ENCODE data around the gene NDST3. TPM values are rescaled to one million over a fixed set of nuclear protein-coding genes. Genes with fewer than 3 reads are reported as not detected.

NDST3 gene
- total RNA-seq, 1 experiment from 2014 or later = 0.70 TPM

- Histone ChIP-seq H2BK20ac (ENCODE audit: low read depth, low read length, poor library complexity, severe bottlenecking) (no peak overlapping the region), H3K9ac (ENCODE audit: extremely low read depth, insufficient read length, low read length) (no peak overlapping the region), H3K79me1 (ENCODE audit: insufficient read depth, low read depth, low read length, poor library complexity, severe bottlenecking) (no peaks in the 10 kb centered on the region), H3K27me3 (ENCODE audit: insufficient read depth, low read length) (no peaks in the 10 kb centered on the region), H3K23me2 (ENCODE audit: insufficient read length, low read depth, low read length, poor library complexity, severe bottlenecking) (no peaks in the 10 kb centered on the region), H3K4ac (ENCODE audit: low read depth, low read length) (no peak overlapping the region), H4K8ac (replicated peaks; ENCODE audit: insufficient read length, low read depth, low read length) (no peak overlapping the region), H3K79me2 (ENCODE audit: insufficient read depth, low read length) (no peaks in the 10 kb centered on the region), H2BK5ac (ENCODE audit: insufficient read length, low read length) (no peak overlapping the region), H3K18ac (ENCODE audit: insufficient read length, low read depth, low read length) (no peak overlapping the region), H3K9me3 (ENCODE audit: control insufficient read depth, low read depth, low read length) (no peaks in the 10 kb centered on the region), H3K4me1 (ENCODE audit: insufficient read depth, low read length) (no peaks in the 10 kb centered on the region), H2BK120ac (ENCODE audit: low read depth, low read length, poor library complexity, severe bottlenecking) (no peak overlapping the region), H3K4me2 (ENCODE audit: insufficient read depth, insufficient read length, low read length) (no peak overlapping the region), H2AFZ (ENCODE audit: low read length) (no peak overlapping the region), H3K23ac (ENCODE audit: insufficient read length, low read depth, low read length) (no peak overlapping the region), H4K91ac (ENCODE audit: insufficient read length, low read depth, low read length) (no peak overlapping the region), H2AK5ac (ENCODE audit: insufficient read length, low read length) (no peak overlapping the region), H2BK12ac (ENCODE audit: insufficient read length, low read depth, low read length) (no peak overlapping the region), H4K5ac (ENCODE audit: insufficient read length, low read depth, low read length) (peak overlapping the region; percentile 85), H3T11ph (ENCODE audit: low read length) (no peak overlapping the region), H2BK15ac (ENCODE audit: low read depth, low read length) (no peak overlapping the region), H3K56ac (ENCODE audit: insufficient read length, low read depth, low read length) (no peak overlapping the region), H3K27ac (ENCODE audit: insufficient read length, low read depth, low read length) (no peak overlapping the region), H4K20me1 (ENCODE audit: control insufficient read depth, insufficient read depth, insufficient read length) (no peaks in the 10 kb centered on the region), H3K14ac (ENCODE audit: insufficient read depth, low read length) (no peak overlapping the region)
- no peaks in the 10 kb centered on the region for H3K4me1 Mint-ChIP-seq
- TF ChIP-seq, protein P1, sequence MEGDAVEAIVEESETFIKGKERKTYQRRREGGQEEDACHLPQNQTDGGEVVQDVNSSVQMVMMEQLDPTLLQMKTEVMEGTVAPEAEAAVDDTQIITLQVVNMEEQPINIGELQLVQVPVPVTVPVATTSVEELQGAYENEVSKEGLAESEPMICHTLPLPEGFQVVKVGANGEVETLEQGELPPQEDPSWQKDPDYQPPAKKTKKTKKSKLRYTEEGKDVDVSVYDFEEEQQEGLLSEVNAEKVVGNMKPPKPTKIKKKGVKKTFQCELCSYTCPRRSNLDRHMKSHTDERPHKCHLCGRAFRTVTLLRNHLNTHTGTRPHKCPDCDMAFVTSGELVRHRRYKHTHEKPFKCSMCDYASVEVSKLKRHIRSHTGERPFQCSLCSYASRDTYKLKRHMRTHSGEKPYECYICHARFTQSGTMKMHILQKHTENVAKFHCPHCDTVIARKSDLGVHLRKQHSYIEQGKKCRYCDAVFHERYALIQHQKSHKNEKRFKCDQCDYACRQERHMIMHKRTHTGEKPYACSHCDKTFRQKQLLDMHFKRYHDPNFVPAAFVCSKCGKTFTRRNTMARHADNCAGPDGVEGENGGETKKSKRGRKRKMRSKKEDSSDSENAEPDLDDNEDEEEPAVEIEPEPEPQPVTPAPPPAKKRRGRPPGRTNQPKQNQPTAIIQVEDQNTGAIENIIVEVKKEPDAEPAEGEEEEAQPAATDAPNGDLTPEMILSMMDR (conservative IDR thresholded peaks at IDR 0.05) = no peak
- H3K36me3 Mint-ChIP-seq (ENCODE audit: insufficient read depth in 1 of 3, low read depth in 3 of 3) = 0 out of 7 replicates have a peak, but pooled peaks cover 0 to 3% (median 0%) of the 10 kb centered on the region in 3 experiments
- no peaks in the 10 kb centered on the region; the same call in 1 of the 2 replicates for H3K27me3 Mint-ChIP-seq (ENCODE audit: low read depth)
- no CpG with 5 or more reads among the region's 3 CpGs for WGBS (ENCODE audit: extremely low coverage, insufficient read length, low lambda C conversion rate)
- no peak overlapping the region for H3K4me3 Mint-ChIP-seq
- no peak for DNase-seq
- H3K9me3 Mint-ChIP-seq = peaks cover 2% of the 10 kb centered on the region in 2 experiments; a peak in 3 of 5 replicates
- H3K27ac Mint-ChIP-seq = no peak overlapping the region
These were observed 43.5 kb downstream of the NDST3 start for GRCh38 chr4:118077767-118078105.
